Esophagus muscularis mucosa (tissue), 4 donors: ENCODE results near the gene GCK. TPM values are rescaled to one million over a fixed set of nuclear protein-coding genes. Genes with fewer than 3 reads are reported as not detected.

ENCODE experiments used
- DNase-seq: peaks from one replicate; pipeline ENCODE4 v3.0.0-alpha.2; 2017; ENCODE audit errors: extremely low spot score
- H3K27ac ChIP-seq, 4 donors: fragments of 200-600 bp; sonication (generic); replicated peaks in 1 of 4; 1 replicate in 3 of 4; 2 replicates in 1 of 4; pipeline ENCODE4 v1.5.1; 2016 to 2019; ENCODE audit warnings: mild to moderate bottlenecking in 1 of 4
- H3K27me3 ChIP-seq, 4 donors: fragments of 200-600 bp; sonication (generic); one replicate each; pipeline versions ENCODE4 v1.5.1 to v1.6.0; 2016 to 2019
- H3K36me3 ChIP-seq, 4 donors: fragments of 200-600 bp; sonication (generic); one replicate each; pipeline ENCODE4 v1.5.1; 2016 to 2019
- H3K4me1 ChIP-seq, 4 donors: fragments of 200-600 bp; sonication (generic); one replicate each; pipeline ENCODE4 v1.5.1; 2016 to 2019
- H3K4me3 ChIP-seq, 4 donors: fragments of 200-600 bp; sonication (generic); 1 replicate in 2 of 4; 2 replicates in 2 of 4; pipeline ENCODE4 v1.5.1; 2016 to 2019; ENCODE audit warnings: mild to moderate bottlenecking in 4 of 4, moderate library complexity in 1 of 4
- H3K9me3 ChIP-seq, 4 donors: fragments of 200-600 bp; sonication (generic); 1 replicate in 3 of 4; 2 replicates in 1 of 4; pipeline ENCODE4 v1.5.1; 2016 to 2019
- EP300 ChIP-seq: sonication (generic); formaldehyde crosslinking; IDR thresholded peaks from one replicate; pipeline ENCODE4 v1.6.1; 2017; ENCODE audit warnings: antibody characterized with exemption
- POLR2A ChIP-seq: fragments of 450-650 bp; IDR thresholded peaks from one replicate; pipeline ENCODE4 v1.6.1; 2017; ENCODE audit warnings: antibody characterized with exemption, moderate library complexity, mild to moderate bottlenecking, low read depth
- POLR2AphosphoS5 ChIP-seq, 2 donors: sonication (generic); formaldehyde crosslinking; IDR thresholded peaks; one replicate each; pipeline ENCODE4 v1.6.1; 2017; ENCODE audit warnings: antibody characterized with exemption in 2 of 2
- WGBS: methylation state at CpG from one replicate; pipeline ENCODE4 v1.1.5; 2018; 5-methylcytosine and 5-hydroxymethylcytosine counted together
- intact Hi-C: fragments of 100-400 bp; cut with DNase I; formaldehyde crosslinking; loops from one replicate; pipeline ENCODE4 v1.15.1; 2023
- total RNA-seq, 4 donors: library from RNA; depleted of rRNA; stranded (reverse); fragments of >200 nt; gene quantifications; one replicate each; pipeline versions ENCODE4 v1.1.0 to v1.2.1, GENCODE V29; 2016
- TF ChIP-seq, protein P1 (sequence below), 3 experiments: fragments of 200-600 bp in 2 of 3; fragments of 450-650 bp in 1 of 3; sonication (generic) in 2 of 3; IDR thresholded peaks; one replicate each; pipeline ENCODE4 v1.5.1; 2017 to 2019; ENCODE audit warnings: antibody characterized with exemption in 3 of 3, mild to moderate bottlenecking in 2 of 3, moderate library complexity in 1 of 3

The GCK gene
- total RNA-seq, result 1 to 10 TPM in 3 of 4 donors, under 1 TPM in 1; 0.75 to 2.8 (median 1.2) TPM

GRCh38 chr7:44189286-44189992 lies at the start of gene GCK:
Gene GCK (minus strand): TSS chr7:44189439. CDS start chr7:44188953, 486 bp downstream.
- H3K27ac ChIP-seq, result no peak within 1 kb of the TSS
- no peaks in the 10 kb centered on the region for H3K36me3 ChIP-seq
- no peaks in the 10 kb centered on the region for H3K9me3 ChIP-seq
- no peaks in the 10 kb centered on the region for H3K4me1 ChIP-seq
- intact Hi-C loops, result no loop called here
- TF ChIP-seq POLR2A, result no peak
- TF ChIP-seq EP300, result no peak
- H3K4me3 ChIP-seq, result no peak within 1 kb of the TSS
- H3K27me3 ChIP-seq, result peaks cover 0 to 28% (median 0%) of the 10 kb centered on the region in 4 donors
- 90% methylated on average over 4 of the region's 11 CpGs for WGBS
- DNase-seq, result no peak

DNA sequence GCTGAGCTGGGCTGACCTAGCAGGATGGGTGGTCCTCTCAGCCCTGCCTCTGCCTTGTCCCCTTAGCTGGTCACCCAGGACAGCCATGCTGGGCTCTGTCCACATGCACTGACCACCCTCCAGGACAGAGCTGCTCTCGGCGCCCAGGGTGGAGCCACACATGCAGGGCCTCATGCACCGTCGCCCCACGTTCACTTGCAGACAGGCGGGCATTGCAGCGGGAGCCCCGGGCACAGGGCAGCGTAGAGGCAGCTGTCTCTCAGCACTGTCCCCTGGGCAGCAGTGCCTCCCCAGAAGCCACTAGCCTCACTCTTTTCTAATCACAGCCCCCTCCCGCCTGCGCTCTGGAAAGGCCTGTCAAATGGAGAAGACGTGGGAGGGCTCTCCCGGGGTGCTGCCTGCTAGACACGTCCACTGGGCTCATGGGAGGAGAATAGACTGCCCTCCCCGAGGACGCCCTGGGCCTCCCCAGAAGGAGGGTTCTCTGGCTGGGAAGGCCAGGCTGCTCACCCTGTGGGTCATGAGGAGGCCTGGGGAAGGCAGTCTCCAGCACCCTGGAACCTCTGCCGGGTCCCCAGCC lies 49.0 kb upstream of the GCK start:
- intact Hi-C loops, result no loop called here
- H3K36me3 ChIP-seq, result no peaks in the 10 kb centered on the region
- H3K27ac ChIP-seq, result no peak overlapping the region
- H3K27me3 ChIP-seq, result peaks cover 0 to 24% (median 0%) of the 10 kb centered on the region in 4 donors
- DNase-seq, result no peak
- WGBS, result 56% methylated on average over 8 of the region's 17 CpGs
- TF ChIP-seq EP300 (no peak), POLR2A (no peak), POLR2AphosphoS5 (IDR thresholded peaks at IDR 0.05) (no peak)
- TF ChIP-seq, protein P1, sequence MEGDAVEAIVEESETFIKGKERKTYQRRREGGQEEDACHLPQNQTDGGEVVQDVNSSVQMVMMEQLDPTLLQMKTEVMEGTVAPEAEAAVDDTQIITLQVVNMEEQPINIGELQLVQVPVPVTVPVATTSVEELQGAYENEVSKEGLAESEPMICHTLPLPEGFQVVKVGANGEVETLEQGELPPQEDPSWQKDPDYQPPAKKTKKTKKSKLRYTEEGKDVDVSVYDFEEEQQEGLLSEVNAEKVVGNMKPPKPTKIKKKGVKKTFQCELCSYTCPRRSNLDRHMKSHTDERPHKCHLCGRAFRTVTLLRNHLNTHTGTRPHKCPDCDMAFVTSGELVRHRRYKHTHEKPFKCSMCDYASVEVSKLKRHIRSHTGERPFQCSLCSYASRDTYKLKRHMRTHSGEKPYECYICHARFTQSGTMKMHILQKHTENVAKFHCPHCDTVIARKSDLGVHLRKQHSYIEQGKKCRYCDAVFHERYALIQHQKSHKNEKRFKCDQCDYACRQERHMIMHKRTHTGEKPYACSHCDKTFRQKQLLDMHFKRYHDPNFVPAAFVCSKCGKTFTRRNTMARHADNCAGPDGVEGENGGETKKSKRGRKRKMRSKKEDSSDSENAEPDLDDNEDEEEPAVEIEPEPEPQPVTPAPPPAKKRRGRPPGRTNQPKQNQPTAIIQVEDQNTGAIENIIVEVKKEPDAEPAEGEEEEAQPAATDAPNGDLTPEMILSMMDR (IDR thresholded peaks at IDR 0.05), result no peak
- H3K4me1 ChIP-seq, result peaks cover 0 to 8% (median 6%) of the 10 kb centered on the region in 4 donors
- H3K4me3 ChIP-seq, result no peak overlapping the region
- H3K9me3 ChIP-seq, result no peaks in the 10 kb centered on the region

GRCh38 chr7:44237696-44238095 lies 48.5 kb upstream of the GCK start:
- no peak for DNase-seq
- H3K27ac ChIP-seq, result no peak overlapping the region
- H3K36me3 ChIP-seq, result no peaks in the 10 kb centered on the region
- intact Hi-C loops, result no loop called here
- no peaks in the 10 kb centered on the region for H3K9me3 ChIP-seq
- H3K27me3 ChIP-seq, result peaks cover 0 to 24% (median 0%) of the 10 kb centered on the region in 4 donors
- TF ChIP-seq POLR2AphosphoS5 (IDR thresholded peaks at IDR 0.05) (no peak), EP300 (no peak), POLR2A (no peak)
- TF ChIP-seq, protein P1 (IDR thresholded peaks at IDR 0.05), result no peak
- peaks cover 0 to 8% (median 6%) of the 10 kb centered on the region in 4 donors for H3K4me1 ChIP-seq
- H3K4me3 ChIP-seq, result no peak overlapping the region
- WGBS, result 90% methylated on average over 2 of the region's 10 CpGs

- intact Hi-C loops, result no loop called here
Measured at GRCh38 chr7:44236333-44236728, 47.1 kb upstream of the GCK start.

More at GRCh38 chr7:44236333-44236728, 47.1 kb upstream of the GCK start:
- Histone ChIP-seq H3K4me1 (peaks cover 0 to 6% (median 4%) of the 10 kb centered on the region in 4 donors), H3K27ac (no peak overlapping the region), H3K36me3 (no peaks in the 10 kb centered on the region), H3K27me3 (peaks cover 0 to 24% (median 0%) of the 10 kb centered on the region in 4 donors), H3K4me3 (no peak overlapping the region), H3K9me3 (no peaks in the 10 kb centered on the region)
- no peak for DNase-seq
- no peak for TF ChIP-seq POLR2A
- TF ChIP-seq POLR2AphosphoS5 (IDR thresholded peaks at IDR 0.05), result no peak
- TF ChIP-seq EP300, result no peak
- TF ChIP-seq, protein P1 (IDR thresholded peaks at IDR 0.05), result no peak
- 52% methylated on average over 2 of the region's 4 CpGs for WGBS
